HepG2 (cell line): ENCODE measurements around the gene CSMD2. TPM values are rescaled to one million over a fixed set of nuclear protein-coding genes. Genes with fewer than 3 reads are reported as not detected.

Source experiments
- ATAC-seq: fragments of 200-7000 bp; cut with Tn5 transposase; 3 replicates; pipeline ENCODE4 v1.9.1; 2020; ENCODE audit warnings: mild to moderate bottlenecking, moderate library complexity
- BruUV-seq: library from RNA; stranded (reverse); fragments of 400-500 nt; replicated peaks from 2 replicates; lab custom pipeline; 2021; lab: Mats Ljungman, UMichigan
- CTCF ChIA-PET: fragments of 300-600 bp; formaldehyde crosslinking; extraction: SDS; loops from one replicate; lab custom pipeline; 2021; ENCODE audit warnings: low total read pairs, inconsistent platforms, low intra/inter-chr PET ratio; lab: Yijun Ruan, JAX
- POLR2A ChIA-PET: fragments of 350-600 bp; sonication (Branson Sonifier 250); formaldehyde crosslinking; loops from one replicate; lab custom pipeline; 2020; ENCODE audit warnings: antibody characterized with exemption, inconsistent platforms; lab: Yijun Ruan, JAX
- DNase-seq: peaks from one replicate; pipeline ENCODE4 v3.0.0-alpha.2; 2015; ENCODE audit warnings: low spot score
- FAIRE-seq: peaks from 3 replicates; lab custom pipeline; 2011; peaks lifted over from hg19 to GRCh38; lab: Jason Lieb, UNC
- H2AFZ ChIP-seq: one replicate; pipeline ENCODE4 v1.6.1; 2011; ENCODE audit warnings: low read length, inconsistent platforms
- H3K27ac ChIP-seq: fragments of 300-600 bp; 3 replicates; pipeline ENCODE4 v1.8.0; 2011; ENCODE audit warnings: mixed run types, mild to moderate bottlenecking, mixed read lengths, low read length, inconsistent platforms; ENCODE audit not compliant: insufficient read depth; ENCODE audit errors: extremely low read length
- H3K27me3 ChIP-seq, 2 experiments: fragments of 200-600 bp in 1 of 2; 2 replicates in 1 of 2; 3 replicates in 1 of 2; pipeline versions ENCODE4 v1.6.0 to v1.8.0; 2011; ENCODE audit warnings: low read length in 2 of 2, mild to moderate bottlenecking in 2 of 2, moderate library complexity in 2 of 2, inconsistent platforms in 1 of 2; ENCODE audit not compliant: insufficient read depth in 2 of 2, control insufficient read depth in 1 of 2
- H3K36me3 ChIP-seq, 2 experiments: fragments of 200-600 bp in 1 of 2; replicated peaks in 1 of 2; 2 replicates in 1 of 2; 3 replicates in 1 of 2; pipeline versions ENCODE4 v1.5.1 to v1.8.0; 2011; ENCODE audit warnings: low read length in 2 of 2, inconsistent platforms in 1 of 2; ENCODE audit not compliant: insufficient read depth in 2 of 2, control insufficient read depth in 1 of 2
- H3K4me1 ChIP-seq: 2 replicates; pipeline ENCODE4 v1.5.1; 2012; ENCODE audit warnings: low read length, inconsistent platforms; ENCODE audit not compliant: insufficient read depth
- H3K4me2 ChIP-seq: 2 replicates; pipeline ENCODE4 v1.6.0; 2011; ENCODE audit warnings: low read depth, low read length, inconsistent platforms
- H3K4me3 ChIP-seq, 3 experiments: fragments of 200-600 bp in 1 of 3; sonication (generic), shearing (Covaris generic) in 1 of 3; replicated peaks in 1 of 3; 2 replicates each; pipeline ENCODE4 v1.5.1; 2011 to 2016; ENCODE audit warnings: low read length in 3 of 3, inconsistent platforms in 2 of 3, low read depth in 2 of 3, mild to moderate bottlenecking in 2 of 3, control low read depth in 1 of 3, mixed read lengths in 1 of 3; ENCODE audit not compliant: insufficient read depth in 1 of 3
- H3K79me2 ChIP-seq: one replicate; pipeline ENCODE4 v1.6.1; 2011; ENCODE audit warnings: low read length, inconsistent platforms; ENCODE audit not compliant: insufficient read depth
- H3K9ac ChIP-seq: 2 replicates; pipeline ENCODE4 v1.6.0; 2011; ENCODE audit warnings: mild to moderate bottlenecking, low read depth, low read length, inconsistent platforms; ENCODE audit not compliant: insufficient read depth
- H3K9me3 ChIP-seq: 2 replicates; pipeline ENCODE4 v1.5.1; 2012; ENCODE audit warnings: mild to moderate bottlenecking, low read length
- H4K20me1 ChIP-seq: 2 replicates; pipeline ENCODE4 v1.6.0; 2011; ENCODE audit warnings: inconsistent platforms, mild to moderate bottlenecking, low read length, moderate library complexity; ENCODE audit not compliant: insufficient read depth
- ARID2 ChIP-seq: sonication (generic); formaldehyde crosslinking; IDR thresholded peaks from 2 replicates; pipeline ENCODE4 v1.8.1; 2022; ENCODE audit warnings: mild to moderate bottlenecking, missing genetic modification reagents, borderline replicate concordance
- ATRX ChIP-seq: sonication (generic); formaldehyde crosslinking; IDR thresholded peaks from 2 replicates; pipeline ENCODE4 v1.4.0; 2020; ENCODE audit warnings: missing genetic modification reagents, borderline replicate concordance
- CHD2 ChIP-seq: IDR thresholded peaks from 2 replicates; pipeline ENCODE4 v1.6.1; 2011; ENCODE audit warnings: low read depth, low read length, improper control_type of control experiment
- FOXO1 ChIP-seq: sonication (generic); formaldehyde crosslinking; IDR thresholded peaks from 2 replicates; pipeline ENCODE4 v1.4.0; 2020; ENCODE audit warnings: missing genetic modification reagents
- PHF20 ChIP-seq: sonication (generic); formaldehyde crosslinking; IDR thresholded peaks from 2 replicates; pipeline ENCODE4 v1.5.0; 2020; ENCODE audit warnings: mild to moderate bottlenecking, missing genetic modification reagents
- SALL2 ChIP-seq: sonication (generic); formaldehyde crosslinking; IDR thresholded peaks from 2 replicates; pipeline ENCODE4 v1.8.1; 2023; ENCODE audit warnings: mild to moderate bottlenecking, missing genetic modification reagents, inconsistent platforms
- TBP ChIP-seq: sonication (generic); formaldehyde crosslinking; IDR thresholded peaks from 2 replicates; pipeline ENCODE4 v1.5.0; 2020; ENCODE audit warnings: missing genetic modification reagents
- ZNF747 ChIP-seq: sonication (generic); formaldehyde crosslinking; IDR thresholded peaks from 2 replicates; pipeline ENCODE4 v1.8.1; 2023; ENCODE audit warnings: missing genetic modification reagents, mild to moderate bottlenecking, borderline replicate concordance
- ZNF883 ChIP-seq: sonication (generic); formaldehyde crosslinking; IDR thresholded peaks from 2 replicates; pipeline ENCODE4 v1.5.1; 2020; ENCODE audit warnings: mild to moderate bottlenecking, missing genetic modification reagents; ENCODE audit errors: not compliant biosample characterization
- WGBS: methylation state at CpG from one replicate; pipeline ENCODE4 v1.1.6; 2017; ENCODE audit warnings: low lambda C conversion rate; 5-methylcytosine and 5-hydroxymethylcytosine counted together
- in situ Hi-C: cut with HindIII; loops from 2 replicates; pipeline ENCODE4 v1.10.0; 2017; ENCODE audit warnings: low pct_unique_long_range_greater_than_20kb; ENCODE audit not compliant: extremely low pct_ligation_motif_present
- intact Hi-C: fragments of 100-400 bp; cut with micrococcal nuclease; formaldehyde crosslinking; loops from one replicate; pipeline ENCODE4 v1.10.0; 2022; ENCODE audit not compliant: unreplicated experiment
- polyA plus RNA-seq, 8 experiments: library from polyadenylated mRNA; depleted of rRNA in 3 of 8; stranded (reverse) in 7 of 8; unstranded in 1 of 8; fragments of >200 nt; fragmentation: Illumina TruSeq in 4 of 8; extraction: Trizol in 4 of 8; gene quantifications; 2 replicates each; pipeline versions ENCODE4 v1.2.1 to v1.2.3, GENCODE V29; 2011 to 2016; ENCODE audit warnings: low read depth in 4 of 8, missing spikeins in 1 of 8, mixed read lengths in 1 of 8; ENCODE audit not compliant: insufficient read depth in 1 of 8
- total RNA-seq, 5 experiments: library from RNA; depleted of rRNA; stranded (reverse); fragments of >200 nt; fragmentation: Illumina TruSeq; extraction: Trizol; gene quantifications; 2 replicates each; pipeline ENCODE4 v1.2.3, GENCODE V29; 2016; ENCODE audit warnings: low read depth in 1 of 5
- TF ChIP-seq, protein P1 (sequence below), 2 experiments: IDR thresholded peaks; 2 replicates each; pipeline ENCODE4 v1.6.1; 2011 to 2012; ENCODE audit warnings: low read length in 2 of 2, borderline replicate concordance in 1 of 2, low read depth in 1 of 2, mild to moderate bottlenecking in 1 of 2, moderate library complexity in 1 of 2
- TF ChIP-seq, protein P2 (sequence below): sonication (generic); formaldehyde crosslinking; IDR thresholded peaks from 2 replicates; pipeline ENCODE4 v1.5.0; 2020; ENCODE audit warnings: missing genetic modification reagents, mild to moderate bottlenecking, borderline replicate concordance
- TF ChIP-seq, protein P3 (sequence below): sonication (generic); formaldehyde crosslinking; IDR thresholded peaks from 2 replicates; pipeline ENCODE4 v1.8.0; 2022; ENCODE audit warnings: missing genetic modification reagents, mild to moderate bottlenecking, borderline replicate concordance

CSMD2 gene
- total and polyA plus RNA-seq, 2 of the 13 experiments (the other 11 are each of a cell fraction or from before 2014, with no cell fraction given) = not detected

DNA sequence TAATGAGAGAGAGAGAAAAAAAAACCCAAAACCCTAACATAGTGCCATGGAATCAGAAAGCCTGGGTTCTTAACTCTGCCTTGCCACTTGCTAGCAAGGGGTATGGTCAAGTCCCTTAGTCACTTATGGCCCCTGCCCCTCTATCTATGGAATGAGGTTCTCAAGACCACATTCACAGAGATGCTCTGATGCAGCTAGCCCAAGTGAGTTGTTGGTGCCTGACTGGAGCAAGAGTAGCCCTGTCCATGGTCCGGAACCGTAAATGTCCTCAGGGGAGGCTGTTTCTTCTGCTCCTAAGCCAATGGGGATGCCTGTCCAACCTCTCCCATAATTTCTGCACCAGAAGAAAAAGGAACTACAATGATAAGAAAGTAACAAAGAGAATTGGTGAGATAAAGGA, 56.8 kb downstream of the CSMD2 start:
- H3K27me3 ChIP-seq = no peaks in the 10 kb centered on the region; a peak in 1 of 5 replicates
- intact Hi-C loops = no loop called here
- H4K20me1 ChIP-seq = no peaks in the 10 kb centered on the region
- no peak overlapping the region for H3K4me3 ChIP-seq
- no peaks in the 10 kb centered on the region for H3K36me3 ChIP-seq
- DNase-seq = no peak
- no peak overlapping the region for H3K4me2 ChIP-seq
- ChIA-PET CTCF (no interaction called here), POLR2A (no interaction called here)
- ATAC-seq = no peak
- no peaks in the 10 kb centered on the region for H3K79me2 ChIP-seq
- 0% methylated on average over 2 of the region's 2 CpGs for WGBS
- FAIRE-seq = no peak
- TF ChIP-seq FOXO1 = no peak
- TF ChIP-seq, protein P1, sequence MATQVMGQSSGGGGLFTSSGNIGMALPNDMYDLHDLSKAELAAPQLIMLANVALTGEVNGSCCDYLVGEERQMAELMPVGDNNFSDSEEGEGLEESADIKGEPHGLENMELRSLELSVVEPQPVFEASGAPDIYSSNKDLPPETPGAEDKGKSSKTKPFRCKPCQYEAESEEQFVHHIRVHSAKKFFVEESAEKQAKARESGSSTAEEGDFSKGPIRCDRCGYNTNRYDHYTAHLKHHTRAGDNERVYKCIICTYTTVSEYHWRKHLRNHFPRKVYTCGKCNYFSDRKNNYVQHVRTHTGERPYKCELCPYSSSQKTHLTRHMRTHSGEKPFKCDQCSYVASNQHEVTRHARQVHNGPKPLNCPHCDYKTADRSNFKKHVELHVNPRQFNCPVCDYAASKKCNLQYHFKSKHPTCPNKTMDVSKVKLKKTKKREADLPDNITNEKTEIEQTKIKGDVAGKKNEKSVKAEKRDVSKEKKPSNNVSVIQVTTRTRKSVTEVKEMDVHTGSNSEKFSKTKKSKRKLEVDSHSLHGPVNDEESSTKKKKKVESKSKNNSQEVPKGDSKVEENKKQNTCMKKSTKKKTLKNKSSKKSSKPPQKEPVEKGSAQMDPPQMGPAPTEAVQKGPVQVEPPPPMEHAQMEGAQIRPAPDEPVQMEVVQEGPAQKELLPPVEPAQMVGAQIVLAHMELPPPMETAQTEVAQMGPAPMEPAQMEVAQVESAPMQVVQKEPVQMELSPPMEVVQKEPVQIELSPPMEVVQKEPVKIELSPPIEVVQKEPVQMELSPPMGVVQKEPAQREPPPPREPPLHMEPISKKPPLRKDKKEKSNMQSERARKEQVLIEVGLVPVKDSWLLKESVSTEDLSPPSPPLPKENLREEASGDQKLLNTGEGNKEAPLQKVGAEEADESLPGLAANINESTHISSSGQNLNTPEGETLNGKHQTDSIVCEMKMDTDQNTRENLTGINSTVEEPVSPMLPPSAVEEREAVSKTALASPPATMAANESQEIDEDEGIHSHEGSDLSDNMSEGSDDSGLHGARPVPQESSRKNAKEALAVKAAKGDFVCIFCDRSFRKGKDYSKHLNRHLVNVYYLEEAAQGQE (IDR thresholded peaks at IDR 0.05; ENCODE audit: borderline replicate concordance in 1 of 2, low read depth in 1 of 2, low read length in 2 of 2) = peak in 1 of 2 experiments; percentile 26; a peak in 2 of 4 replicates
- BruUV-seq = no TSS peak
- no peak overlapping the region for H2AFZ ChIP-seq
- no peaks in the 10 kb centered on the region for H3K4me1 ChIP-seq
- H3K9me3 ChIP-seq = no peaks in the 10 kb centered on the region
- in situ Hi-C loops = no loop called here
- no peak overlapping the region for H3K9ac ChIP-seq
- H3K27ac ChIP-seq = no peak overlapping the region

DNA sequence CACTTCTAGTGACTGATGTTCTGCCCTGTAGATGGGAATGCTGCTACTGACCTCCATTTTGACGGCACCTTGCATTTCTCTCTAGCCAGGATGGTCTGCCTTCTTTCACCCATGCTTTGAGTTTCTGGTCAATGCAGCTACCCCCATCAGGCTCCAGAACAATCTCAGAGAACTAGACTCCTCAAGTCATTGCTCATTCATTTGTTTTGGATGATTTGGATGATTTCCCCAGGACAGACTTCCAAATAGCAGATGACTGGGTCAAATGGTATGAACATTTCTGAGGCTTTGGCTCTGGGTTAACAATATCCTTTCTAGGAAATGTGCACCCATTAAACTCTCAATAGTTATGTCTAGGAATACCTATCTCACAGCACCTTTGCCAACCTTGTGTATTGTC, 63.9 kb downstream of the CSMD2 start:
- 0% methylated on average over 1 of the region's 1 CpG for WGBS
- H4K20me1 ChIP-seq = no peaks in the 10 kb centered on the region
- CTCF ChIA-PET = no interaction called here
- H3K79me2 ChIP-seq = no peaks in the 10 kb centered on the region
- H3K27me3 ChIP-seq = 0 out of 5 replicates have a peak, but pooled peaks cover 0 to 3% of the 10 kb centered on the region in 2 experiments
- no peak overlapping the region for H2AFZ ChIP-seq
- intact Hi-C loops = no loop called here
- in situ Hi-C loops = no loop called here
- no TSS peak for BruUV-seq
- H3K4me2 ChIP-seq = no peak overlapping the region
- no peaks in the 10 kb centered on the region for H3K9me3 ChIP-seq
- no peak overlapping the region for H3K4me3 ChIP-seq
- ATAC-seq = no peak
- H3K27ac ChIP-seq = no peak overlapping the region
- H3K9ac ChIP-seq = no peak overlapping the region
- H3K36me3 ChIP-seq = no peaks in the 10 kb centered on the region
- FAIRE-seq = no peak
- POLR2A ChIA-PET = no interaction called here
- no peak for DNase-seq
- no peaks in the 10 kb centered on the region for H3K4me1 ChIP-seq
- no peak for TF ChIP-seq TBP
- TF ChIP-seq PHF20 (CRISPR knock-in tag) = no peak
- TF ChIP-seq, protein P2, sequence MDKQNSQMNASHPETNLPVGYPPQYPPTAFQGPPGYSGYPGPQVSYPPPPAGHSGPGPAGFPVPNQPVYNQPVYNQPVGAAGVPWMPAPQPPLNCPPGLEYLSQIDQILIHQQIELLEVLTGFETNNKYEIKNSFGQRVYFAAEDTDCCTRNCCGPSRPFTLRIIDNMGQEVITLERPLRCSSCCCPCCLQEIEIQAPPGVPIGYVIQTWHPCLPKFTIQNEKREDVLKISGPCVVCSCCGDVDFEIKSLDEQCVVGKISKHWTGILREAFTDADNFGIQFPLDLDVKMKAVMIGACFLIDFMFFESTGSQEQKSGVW (CRISPR knock-in tag) = no peak
- TF ChIP-seq, protein P3, sequence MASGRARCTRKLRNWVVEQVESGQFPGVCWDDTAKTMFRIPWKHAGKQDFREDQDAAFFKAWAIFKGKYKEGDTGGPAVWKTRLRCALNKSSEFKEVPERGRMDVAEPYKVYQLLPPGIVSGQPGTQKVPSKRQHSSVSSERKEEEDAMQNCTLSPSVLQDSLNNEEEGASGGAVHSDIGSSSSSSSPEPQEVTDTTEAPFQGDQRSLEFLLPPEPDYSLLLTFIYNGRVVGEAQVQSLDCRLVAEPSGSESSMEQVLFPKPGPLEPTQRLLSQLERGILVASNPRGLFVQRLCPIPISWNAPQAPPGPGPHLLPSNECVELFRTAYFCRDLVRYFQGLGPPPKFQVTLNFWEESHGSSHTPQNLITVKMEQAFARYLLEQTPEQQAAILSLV (CRISPR knock-in tag) = no peak
- no peak for TF ChIP-seq SALL2 (CRISPR knock-in tag)
- TF ChIP-seq ZNF883 (CRISPR knock-in tag) = no peak
- TF ChIP-seq ATRX (CRISPR knock-in tag) = no peak
- TF ChIP-seq ZNF747 = no peak
- TF ChIP-seq CHD2 = no peak
- TF ChIP-seq ARID2 (CRISPR knock-in tag) = no peak
